Endothelial cell of umbilical vein (primary cell): ENCODE data around the gene ABTB2.

Experiments used
- CTCF ChIP-seq, 2 donors: IDR thresholded peaks; 1 replicate in 1 of 2; 2 replicates in 1 of 2; pipeline ENCODE4 v1.5.1; 2011; ENCODE audit warnings: low read length in 2 of 2, mild to moderate bottlenecking in 2 of 2, moderate library complexity in 2 of 2, control low read depth in 1 of 2, inconsistent platforms in 1 of 2, low read depth in 1 of 2; ENCODE audit not compliant: insufficient read depth in 1 of 2; ENCODE audit errors: extremely low read depth in 1 of 2
- GATA2 ChIP-seq: IDR thresholded peaks from 2 replicates; pipeline ENCODE4 v1.7.0; 2011; ENCODE audit warnings: low read depth, mild to moderate bottlenecking, moderate library complexity, mixed read lengths, low read length; ENCODE audit not compliant: insufficient read length, insufficient read depth
- JUN ChIP-seq: IDR thresholded peaks from 2 replicates; pipeline ENCODE4 v1.6.1; 2011; ENCODE audit warnings: borderline replicate concordance, low read depth; ENCODE audit not compliant: insufficient read length, insufficient read depth
- MAX ChIP-seq: IDR thresholded peaks from 2 replicates; pipeline ENCODE4 v1.6.1; 2011; ENCODE audit not compliant: insufficient read depth, insufficient read length
- POLR2A ChIP-seq: IDR thresholded peaks from 2 replicates; pipeline ENCODE4 v1.6.1; 2012; ENCODE audit warnings: low read depth, mild to moderate bottlenecking, control low read depth, low read length
- POLR2AphosphoS5 ChIP-seq: IDR thresholded peaks from 2 replicates; pipeline ENCODE4 v1.6.1; 2012; ENCODE audit warnings: low read depth, mild to moderate bottlenecking, control low read depth, low read length, moderate library complexity; ENCODE audit not compliant: insufficient read depth

GRCh38 chr11:34314936-34315335, 42.9 kb downstream of the ABTB2 start:
- no peak for TF ChIP-seq CTCF (IDR thresholded peaks at IDR 0.05; ENCODE audit: extremely low read depth in 1 of 2, insufficient read depth in 1 of 2, low read depth in 1 of 2, low read length in 2 of 2)
- TF ChIP-seq MAX, result no peak
- TF ChIP-seq POLR2AphosphoS5, result no peak
- no peak for TF ChIP-seq POLR2A
- TF ChIP-seq JUN, result no peak
- TF ChIP-seq GATA2, result no peak
